ENCODE measurements around the gene SETDB1. TPM values are rescaled to one million over a fixed set of nuclear protein-coding genes. Genes with fewer than 3 reads are reported as not detected.

Gene SETDB1
- total and polyA plus RNA-seq, 2 of the 13 experiments (the other 11 are each of a cell fraction or from before 2014, with no cell fraction given): 33.1 to 34.6 TPM

GRCh38 chr1:151012684-151013471 lies 86.7 kb downstream of the SETDB1 start (continued):
- TF ChIP-seq REL (CRISPR knock-in tag; conservative IDR thresholded peaks at IDR 0.05) (no peak), KLF11 (CRISPR knock-in tag; IDR thresholded peaks at IDR 0.05) (no peak), ZNF317 (CRISPR knock-in tag; IDR thresholded peaks at IDR 0.05) (peak; percentile 67; the same call in 1 of the 2 replicates), MXD4 (CRISPR knock-in tag; IDR thresholded peaks at IDR 0.05) (no peak), SMARCC2 (IDR thresholded peaks at IDR 0.05) (0 out of 2 replicates have a peak, but pooled peaks have one; percentile 5), ZNF101 (CRISPR knock-in tag; IDR thresholded peaks at IDR 0.05; ENCODE audit: borderline replicate concordance, low read depth) (no peak), ZMYM4 (CRISPR knock-in tag; IDR thresholded peaks at IDR 0.05) (peak; percentile 46; the same call in 1 of the 2 replicates), ZBTB38 (CRISPR knock-in tag; IDR thresholded peaks at IDR 0.05) (peak; percentile 26; the same call in 1 of the 2 replicates), ZNF331 (CRISPR knock-in tag; IDR thresholded peaks at IDR 0.05) (peak; percentile 78; the same call in 1 of the 2 replicates), GABPA (IDR thresholded peaks at IDR 0.05; ENCODE audit: low read depth, low read length) (no peak), GABPA (CRISPR knock-in tag; IDR thresholded peaks at IDR 0.05; ENCODE audit: low read depth) (peak; percentile 48; the same call in 1 of the 2 replicates), PAXIP1 (CRISPR knock-in tag; conservative IDR thresholded peaks at IDR 0.05) (peak; percentile 99), MLXIP (CRISPR knock-in tag; IDR thresholded peaks at IDR 0.05; ENCODE audit: borderline replicate concordance) (no peak), NAIF1 (CRISPR knock-in tag; IDR thresholded peaks at IDR 0.05; ENCODE audit: borderline replicate concordance) (no peak), ZNF292 (CRISPR knock-in tag; IDR thresholded peaks at IDR 0.05; ENCODE audit: borderline replicate concordance, low read depth) (peak; percentile 82), MXI1 (IDR thresholded peaks at IDR 0.05; ENCODE audit: borderline replicate concordance, low read depth, low read length) (peak; percentile 77; the same call in 1 of the 3 replicates), ZNF468 (CRISPR knock-in tag; IDR thresholded peaks at IDR 0.05) (no peak), ZBTB8A (CRISPR knock-in tag; IDR thresholded peaks at IDR 0.05; ENCODE audit: borderline replicate concordance, low read depth) (no peak), ESRRA (CRISPR knock-in tag; IDR thresholded peaks at IDR 0.05; ENCODE audit: low read depth) (peak; percentile 64; the same call in 1 of the 2 replicates), ZNF432 (CRISPR knock-in tag; IDR thresholded peaks at IDR 0.05; ENCODE audit: borderline replicate concordance) (no peak), ZFP1 (CRISPR knock-in tag; IDR thresholded peaks at IDR 0.05) (no peak), GZF1 (CRISPR knock-in tag; IDR thresholded peaks at IDR 0.05) (no peak), SMC3 (IDR thresholded peaks at IDR 0.05; ENCODE audit: low read length) (peak; percentile 34)
